Vagina (tissue), 2 donors: ENCODE results near the gene NUDT22. TPM values are rescaled to one million over a fixed set of nuclear protein-coding genes. Genes with fewer than 3 reads are reported as not detected.

Source experiments
- DNase-seq, 2 donors: peaks; one replicate each; pipeline ENCODE4 v3.0.0-alpha.2; 2017; ENCODE audit errors: extremely low spot score in 2 of 2
- H3K27ac ChIP-seq: fragments of 200-600 bp; sonication (generic); one replicate; pipeline ENCODE4 v1.5.1; 2019
- H3K27me3 ChIP-seq: fragments of 200-600 bp; sonication (generic); one replicate; pipeline ENCODE4 v1.5.1; 2019
- H3K36me3 ChIP-seq, 2 donors: fragments of 200-600 bp; sonication (generic); one replicate each; pipeline ENCODE4 v1.5.1; 2017 to 2019
- H3K4me1 ChIP-seq: fragments of 200-600 bp; sonication (generic); one replicate; pipeline ENCODE4 v1.5.1; 2019
- H3K4me3 ChIP-seq, 2 donors: fragments of 200-600 bp; sonication (generic); 1 replicate in 1 of 2; 2 replicates in 1 of 2; pipeline ENCODE4 v1.5.1; 2016 to 2019
- H3K9me3 ChIP-seq: fragments of 200-600 bp; sonication (generic); one replicate; pipeline ENCODE4 v1.5.1; 2019
- CTCF ChIP-seq, 3 experiments: fragments of 450-650 bp in 2 of 3; fragments of 200-600 bp in 1 of 3; sonication (generic) in 1 of 3; IDR thresholded peaks; one replicate each; pipeline ENCODE4 v1.5.1; 2017 to 2019; ENCODE audit warnings: antibody characterized with exemption in 3 of 3, mild to moderate bottlenecking in 2 of 3, moderate library complexity in 2 of 3
- POLR2A ChIP-seq, 2 donors: fragments of 450-650 bp; IDR thresholded peaks; one replicate each; pipeline ENCODE4 v1.6.1; 2017; ENCODE audit warnings: antibody characterized with exemption in 2 of 2, mild to moderate bottlenecking in 2 of 2, moderate library complexity in 2 of 2
- POLR2AphosphoS5 ChIP-seq, 2 donors: sonication (generic); formaldehyde crosslinking; IDR thresholded peaks; one replicate each; pipeline ENCODE4 v1.9.0; 2017; ENCODE audit warnings: antibody characterized with exemption in 2 of 2, mild to moderate bottlenecking in 2 of 2, low read depth in 1 of 2; ENCODE audit not compliant: insufficient read depth in 1 of 2
- intact Hi-C: fragments of 100-400 bp; cut with DNase I; formaldehyde crosslinking; loops from one replicate; pipeline ENCODE4 v1.15.1; 2023
- total RNA-seq: library from RNA; depleted of rRNA; stranded (reverse); fragments of >200 nt; gene quantifications from one replicate; pipeline ENCODE4 v1.2.3, GENCODE V29; 2016

The NUDT22 gene
- total RNA-seq, 1 donor from 2014 or later, result 38.8 TPM

GRCh38 chr11:64251753-64252002, 25.6 kb downstream of the NUDT22 start:
- intact Hi-C loops, result no loop called here
- Histone ChIP-seq H3K9me3 (no peaks in the 10 kb centered on the region), H3K4me3 (peak overlapping the region; percentile 85 to 88), H3K36me3 (peaks cover 0 to 17% of the 10 kb centered on the region in 2 donors), H3K4me1 (peaks cover 35% of the 10 kb centered on the region), H3K27me3 (no peaks in the 10 kb centered on the region), H3K27ac (peak overlapping the region; percentile 78)
- DNase-seq, result no peak
- TF ChIP-seq CTCF (IDR thresholded peaks at IDR 0.05) (no peak), POLR2A (IDR thresholded peaks at IDR 0.05) (no peak), POLR2AphosphoS5 (IDR thresholded peaks at IDR 0.05; ENCODE audit: insufficient read depth in 1 of 2, low read depth in 1 of 2) (no peak)

GRCh38 chr11:64252003-64252872, 26.2 kb downstream of the NUDT22 start:
- Histone ChIP-seq H3K9me3 (no peaks in the 10 kb centered on the region), H3K36me3 (peaks cover 0 to 17% of the 10 kb centered on the region in 2 donors), H3K27me3 (no peaks in the 10 kb centered on the region), H3K4me3 (peak overlapping the region; percentile 85 to 88), H3K27ac (peak overlapping the region; percentile 78), H3K4me1 (peaks cover 35% of the 10 kb centered on the region)
- TF ChIP-seq POLR2AphosphoS5 (IDR thresholded peaks at IDR 0.05; ENCODE audit: insufficient read depth in 1 of 2, low read depth in 1 of 2), result peak in 1 of 2 donors; percentile 32
- no peak for TF ChIP-seq POLR2A (IDR thresholded peaks at IDR 0.05)
- intact Hi-C loops, result no loop called here
- DNase-seq, result no peak

GRCh38 chr11:64253043-64253442, 27.0 kb downstream of the NUDT22 start:
- H3K4me3 ChIP-seq, result peak overlapping the region in 1 of 2 donors; percentile 85

GRCh38 chr11:64253481-64253880, 27.4 kb downstream of the NUDT22 start:
- Histone ChIP-seq H3K4me3 (peak overlapping the region in 1 of 2 donors; percentile 85), H3K27ac (no peak overlapping the region), H3K27me3 (no peaks in the 10 kb centered on the region), H3K4me1 (peaks cover 35% of the 10 kb centered on the region), H3K9me3 (no peaks in the 10 kb centered on the region), H3K36me3 (peaks cover 0 to 21% of the 10 kb centered on the region in 2 donors)
- no peak for DNase-seq
- TF ChIP-seq CTCF (IDR thresholded peaks at IDR 0.05) (no peak), POLR2AphosphoS5 (IDR thresholded peaks at IDR 0.05; ENCODE audit: insufficient read depth in 1 of 2, low read depth in 1 of 2) (no peak)
- intact Hi-C loops, result no loop called here

More at GRCh38 chr11:64253043-64253442, 27.0 kb downstream of the NUDT22 start:
- H3K27ac ChIP-seq, result peak overlapping the region; percentile 78
- no peaks in the 10 kb centered on the region for H3K27me3 ChIP-seq
- H3K36me3 ChIP-seq, result peaks cover 0 to 17% of the 10 kb centered on the region in 2 donors
- peaks cover 35% of the 10 kb centered on the region for H3K4me1 ChIP-seq
- no peaks in the 10 kb centered on the region for H3K9me3 ChIP-seq
- intact Hi-C loops, result no loop called here
- no peak for DNase-seq
- TF ChIP-seq CTCF (IDR thresholded peaks at IDR 0.05), result no peak
- no peak for TF ChIP-seq POLR2A (IDR thresholded peaks at IDR 0.05)
- no peak for TF ChIP-seq POLR2AphosphoS5 (IDR thresholded peaks at IDR 0.05; ENCODE audit: insufficient read depth in 1 of 2, low read depth in 1 of 2)

- intact Hi-C loops, result no loop called here
- no peak for TF ChIP-seq CTCF (IDR thresholded peaks at IDR 0.05)
- TF ChIP-seq POLR2A (IDR thresholded peaks at IDR 0.05), result no peak
- TF ChIP-seq POLR2AphosphoS5 (IDR thresholded peaks at IDR 0.05; ENCODE audit: insufficient read depth in 1 of 2, low read depth in 1 of 2), result no peak
- no peak overlapping the region for H3K4me3 ChIP-seq
- no peaks in the 10 kb centered on the region for H3K9me3 ChIP-seq
- H3K36me3 ChIP-seq, result peaks cover 0 to 27% of the 10 kb centered on the region in 2 donors
- no peak overlapping the region for H3K27ac ChIP-seq
- no peaks in the 10 kb centered on the region for H3K27me3 ChIP-seq
- DNase-seq, result no peak
- peaks cover 35% of the 10 kb centered on the region for H3K4me1 ChIP-seq
Measured at GRCh38 chr11:64254326-64254725, 28.3 kb downstream of the NUDT22 start.
